OCI-M2 (cell line): ENCODE results near the gene JAZF1.
"Not testable (repeated sequence)": the region's sequence is repeated elsewhere in the genome, so short reads cannot be mapped to it uniquely, and the experiment has no call there.

Source experiments
- DNase-seq: peaks from one replicate; lab custom pipeline; 2025; ENCODE audit not compliant: unreplicated experiment; lab: John Stamatoyannopoulos, UW

The JAZF1 gene

GRCh38 chr7:27856703-27857485 is 323.7 kb downstream of the JAZF1 start:
- not testable (repeated sequence) for DNase-seq

GRCh38 chr7:27850531-27850930 is 330.1 kb downstream of the JAZF1 start:
- DNase-seq = no peak

- no peak for DNase-seq
Observed at GRCh38 chr7:27846388-27846787, 334.2 kb downstream of the JAZF1 start.

GRCh38 chr7:27843584-27844305 is 336.9 kb downstream of the JAZF1 start:
- no peak for DNase-seq

GRCh38 chr7:27842851-27843250 is 337.7 kb downstream of the JAZF1 start:
- no peak for DNase-seq

GRCh38 chr7:27842094-27842692 is 338.4 kb downstream of the JAZF1 start:
- DNase-seq = no peak

GRCh38 chr7:27840760-27841364 is 339.7 kb downstream of the JAZF1 start:
- DNase-seq = no peak

GRCh38 chr7:27840313-27840712 is 340.3 kb downstream of the JAZF1 start:
- DNase-seq = no peak

GRCh38 chr7:27839099-27839498 is 341.5 kb downstream of the JAZF1 start:
- DNase-seq = no peak

- DNase-seq = no peak
Observed at GRCh38 chr7:27836536-27836935, 344.1 kb downstream of the JAZF1 start.

GRCh38 chr7:27835376-27835775 is 345.2 kb downstream of the JAZF1 start:
- no peak for DNase-seq

GRCh38 chr7:27834179-27834921 is 346.2 kb downstream of the JAZF1 start:
- DNase-seq = no peak

GRCh38 chr7:27826357-27826756 is 354.2 kb downstream of the JAZF1 start:
- DNase-seq = no peak

- DNase-seq = no peak
Observed at GRCh38 chr7:27825891-27826290, 354.7 kb downstream of the JAZF1 start.

GRCh38 chr7:27822245-27822644 is 358.4 kb downstream of the JAZF1 start:
- no peak for DNase-seq

- DNase-seq = no peak
Observed at GRCh38 chr7:27812706-27813105, 367.9 kb downstream of the JAZF1 start.

GRCh38 chr7:27810186-27810585 is 370.4 kb downstream of the JAZF1 start:
- DNase-seq = no peak

GRCh38 chr7:27808626-27809025 is 372.0 kb downstream of the JAZF1 start:
- DNase-seq = no peak

GRCh38 chr7:27804139-27804538 is 376.5 kb downstream of the JAZF1 start:
- DNase-seq = no peak

GRCh38 chr7:27802999-27803398 is 377.6 kb downstream of the JAZF1 start:
- DNase-seq = no peak

- DNase-seq = no peak
Observed at GRCh38 chr7:27799212-27799611, 381.4 kb downstream of the JAZF1 start.
